Measurements from ENCODE around the gene ASPN.
A peak's percentile ranks its signal among the peaks of the same experiment; 100 is the strongest.

ASPN gene

GRCh38 chr9:92503156-92503555, 20.9 kb upstream of the ASPN start:
- DNase-seq: no peak

GRCh38 chr9:92501671-92502393, 19.5 kb upstream of the ASPN start:
- DNase-seq: no peak

- DNase-seq: no peak
Measured at GRCh38 chr9:92500725-92501124, 18.4 kb upstream of the ASPN start.

- no peak for DNase-seq
Measured at GRCh38 chr9:92499701-92500100, 17.4 kb upstream of the ASPN start.

GRCh38 chr9:92496396-92497176, 14.3 kb upstream of the ASPN start:
- no peak for DNase-seq

- no peak for DNase-seq
Measured at GRCh38 chr9:92494856-92495255, 12.6 kb upstream of the ASPN start.

- DNase-seq: no peak
Measured at GRCh38 chr9:92493749-92494387, 11.6 kb upstream of the ASPN start.

GRCh38 chr9:92492781-92493401, 10.6 kb upstream of the ASPN start:
- no peak for DNase-seq

- no peak for DNase-seq
Measured at GRCh38 chr9:92488681-92489550, 6.6 kb upstream of the ASPN start.

GRCh38 chr9:92486371-92486770, 4.1 kb upstream of the ASPN start:
- no peak for DNase-seq

- DNase-seq: no peak
Measured at GRCh38 chr9:92484563-92484962, 2.3 kb upstream of the ASPN start.

- DNase-seq: no peak
Measured at GRCh38 chr9:92483627-92484545, 1.6 kb upstream of the ASPN start.

GRCh38 chr9:92482805-92483204, 499 bp upstream of the ASPN start:
- DNase-seq: no peak

GRCh38 chr9:92480986-92481633, 1.2 kb downstream of the ASPN start:
- DNase-seq: no peak

GRCh38 chr9:92480291-92480771, 2.0 kb downstream of the ASPN start:
- DNase-seq: no peak

GRCh38 chr9:92479346-92479745, 3.0 kb downstream of the ASPN start:
- DNase-seq: no peak

GRCh38 chr9:92478783-92479182, 3.5 kb downstream of the ASPN start:
- DNase-seq: no peak

- no peak for DNase-seq
Measured at GRCh38 chr9:92476962-92477361, 5.3 kb downstream of the ASPN start.

- no peak for DNase-seq
Measured at GRCh38 chr9:92474587-92474986, 7.7 kb downstream of the ASPN start.

- peak in 4 of 14 donors; percentile 5 to 61 (median 20) for DNase-seq
Measured at GRCh38 chr9:92468206-92468605, 14.1 kb downstream of the ASPN start.

Measured in C1 segment of cervical spinal cord (tissue), 14 donors.